Thyroid gland (tissue), 4 donors: ENCODE data around the gene DAPK3.
"Not testable (repeated sequence)": the region's sequence is repeated elsewhere in the genome, so short reads cannot be mapped to it uniquely, and the experiment has no call there.

Source experiments
- CTCF ChIP-seq, 6 experiments: fragments of 200-600 bp in 3 of 6; fragments of 450-650 bp in 3 of 6; sonication (generic) in 3 of 6; IDR thresholded peaks; one replicate each; pipeline ENCODE4 v1.5.1; 2016 to 2019; ENCODE audit warnings: antibody characterized with exemption in 6 of 6, mild to moderate bottlenecking in 2 of 6, inconsistent platforms in 1 of 6, moderate library complexity in 1 of 6
- POLR2A ChIP-seq, 2 donors: fragments of 450-650 bp; IDR thresholded peaks; one replicate each; pipeline ENCODE4 v1.6.1; 2017; ENCODE audit warnings: antibody characterized with exemption in 2 of 2, mild to moderate bottlenecking in 2 of 2, moderate library complexity in 1 of 2

DNA sequence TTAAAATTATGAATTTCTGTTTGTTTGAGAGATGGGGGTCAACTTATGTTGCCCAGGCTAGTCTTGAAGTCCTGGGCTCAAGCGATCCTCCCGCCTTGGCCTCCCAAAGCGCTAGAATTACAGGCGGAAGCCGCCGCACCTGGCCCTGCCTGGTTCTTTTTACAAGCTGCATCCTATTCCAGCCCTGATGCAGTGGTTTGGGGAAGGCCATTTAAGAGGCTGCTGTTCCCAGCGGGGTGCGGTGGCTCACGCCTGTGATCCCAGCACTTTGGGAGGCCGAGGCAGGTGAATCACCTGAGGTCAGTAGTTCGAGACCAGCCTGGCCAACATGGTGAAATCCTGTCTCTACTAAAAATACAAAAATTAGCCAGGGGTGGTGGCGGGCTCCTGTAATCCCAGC is 2.9 kb downstream of the DAPK3 start:
- not testable (repeated sequence) for TF ChIP-seq CTCF, POLR2A (IDR thresholded peaks at IDR 0.05)
